ES-I3 (cell line): ENCODE data around the gene CCR1.

ENCODE experiments used
- H3K36me3 ChIP-seq: 2 replicates; pipeline ENCODE4 v1.6.1; 2013; ENCODE audit warnings: mild to moderate bottlenecking, low read length, control low read depth, moderate library complexity; ENCODE audit not compliant: insufficient read depth
- H3K4me1 ChIP-seq: 2 replicates; pipeline ENCODE4 v1.6.1; 2013; ENCODE audit warnings: mild to moderate bottlenecking, control low read depth, low read length; ENCODE audit not compliant: insufficient read depth
- H3K9ac ChIP-seq: 2 replicates; pipeline ENCODE4 v1.6.1; 2013; ENCODE audit warnings: low read depth, mild to moderate bottlenecking, low read length, moderate library complexity
- H3K9me3 ChIP-seq: 2 replicates; pipeline ENCODE4 v1.6.1; 2013; ENCODE audit warnings: mild to moderate bottlenecking, low read length, moderate library complexity; ENCODE audit not compliant: control insufficient read depth, insufficient read depth

CCR1 gene

GRCh38 chr3:46208167-46208704 is at the start of gene CCR1:
TSS of gene CCR1 (minus strand) at chr3:46208313. CDS start at chr3:46204313, 4,000 bp downstream.
- no peaks in the 10 kb centered on the region for H3K36me3 ChIP-seq
- 0 out of 2 replicates have a peak, but pooled peaks cover 6% of the 10 kb centered on the region for H3K4me1 ChIP-seq
- no peak within 1 kb of the TSS for H3K9ac ChIP-seq
- H3K9me3 ChIP-seq, result no peaks in the 10 kb centered on the region

- H3K9ac ChIP-seq, result no peak overlapping the region
- H3K36me3 ChIP-seq, result no peaks in the 10 kb centered on the region
- no peaks in the 10 kb centered on the region for H3K4me1 ChIP-seq
- H3K9me3 ChIP-seq, result no peaks in the 10 kb centered on the region
Observed at GRCh38 chr3:46252980-46253379, 44.9 kb upstream of the CCR1 start.

GRCh38 chr3:46245146-46245545 is 37.0 kb upstream of the CCR1 start:
- Histone ChIP-seq H3K4me1 (no peaks in the 10 kb centered on the region), H3K36me3 (no peaks in the 10 kb centered on the region), H3K9ac (no peak overlapping the region), H3K9me3 (no peaks in the 10 kb centered on the region; the same call in 1 of the 2 replicates)

- Histone ChIP-seq H3K4me1 (no peaks in the 10 kb centered on the region), H3K9me3 (no peaks in the 10 kb centered on the region; the same call in 1 of the 2 replicates), H3K36me3 (no peaks in the 10 kb centered on the region), H3K9ac (no peak overlapping the region)
Observed at GRCh38 chr3:46243560-46243959, 35.4 kb upstream of the CCR1 start.

- no peaks in the 10 kb centered on the region; the same call in 1 of the 2 replicates for H3K9me3 ChIP-seq
- H3K36me3 ChIP-seq, result no peaks in the 10 kb centered on the region
- no peak within 1 kb of the TSS for H3K9ac ChIP-seq
- no peaks in the 10 kb centered on the region for H3K4me1 ChIP-seq
Observed at GRCh38 chr3:46242120-46242519, 34.0 kb upstream of the CCR1 start, which contains the start of gene CCR3. TSS of gene CCR3 (plus strand) at chr3:46242460. CDS start at chr3:46265159, 22,699 bp downstream.

- Histone ChIP-seq H3K36me3 (no peaks in the 10 kb centered on the region), H3K9ac (no peak overlapping the region), H3K9me3 (no peaks in the 10 kb centered on the region; the same call in 1 of the 2 replicates), H3K4me1 (no peaks in the 10 kb centered on the region)
Observed at GRCh38 chr3:46239952-46240351, 31.8 kb upstream of the CCR1 start.

- H3K36me3 ChIP-seq, result no peaks in the 10 kb centered on the region
- H3K4me1 ChIP-seq, result no peaks in the 10 kb centered on the region
- no peak overlapping the region for H3K9ac ChIP-seq
- no peaks in the 10 kb centered on the region; the same call in 1 of the 2 replicates for H3K9me3 ChIP-seq
Observed at GRCh38 chr3:46239301-46239938, 31.3 kb upstream of the CCR1 start.

- no peaks in the 10 kb centered on the region for H3K36me3 ChIP-seq
- no peaks in the 10 kb centered on the region for H3K4me1 ChIP-seq
- no peak overlapping the region for H3K9ac ChIP-seq
- H3K9me3 ChIP-seq, result no peaks in the 10 kb centered on the region; the same call in 1 of the 2 replicates
Observed at GRCh38 chr3:46238386-46238785, 30.3 kb upstream of the CCR1 start.

- Histone ChIP-seq H3K9ac (no peak overlapping the region), H3K4me1 (no peaks in the 10 kb centered on the region), H3K9me3 (no peaks in the 10 kb centered on the region), H3K36me3 (no peaks in the 10 kb centered on the region)
Observed at GRCh38 chr3:46236294-46237054, 28.4 kb upstream of the CCR1 start.

- Histone ChIP-seq H3K9me3 (no peaks in the 10 kb centered on the region), H3K36me3 (no peaks in the 10 kb centered on the region), H3K4me1 (no peaks in the 10 kb centered on the region), H3K9ac (no peak overlapping the region)
Observed at GRCh38 chr3:46235425-46235824, 27.3 kb upstream of the CCR1 start.

GRCh38 chr3:46233194-46233593 is 25.1 kb upstream of the CCR1 start:
- H3K4me1 ChIP-seq, result no peaks in the 10 kb centered on the region
- H3K36me3 ChIP-seq, result no peaks in the 10 kb centered on the region
- H3K9me3 ChIP-seq, result no peaks in the 10 kb centered on the region
- H3K9ac ChIP-seq, result no peak overlapping the region

GRCh38 chr3:46231323-46231722 is 23.2 kb upstream of the CCR1 start:
- H3K36me3 ChIP-seq, result no peaks in the 10 kb centered on the region
- no peak overlapping the region for H3K9ac ChIP-seq
- H3K4me1 ChIP-seq, result no peaks in the 10 kb centered on the region
- no peaks in the 10 kb centered on the region for H3K9me3 ChIP-seq

GRCh38 chr3:46228260-46229242 is 20.4 kb upstream of the CCR1 start:
- Histone ChIP-seq H3K36me3 (no peaks in the 10 kb centered on the region), H3K4me1 (no peaks in the 10 kb centered on the region), H3K9me3 (no peaks in the 10 kb centered on the region), H3K9ac (no peak overlapping the region)
